Measurements from ENCODE around the gene GREB1L.

The GREB1L gene

DNA sequence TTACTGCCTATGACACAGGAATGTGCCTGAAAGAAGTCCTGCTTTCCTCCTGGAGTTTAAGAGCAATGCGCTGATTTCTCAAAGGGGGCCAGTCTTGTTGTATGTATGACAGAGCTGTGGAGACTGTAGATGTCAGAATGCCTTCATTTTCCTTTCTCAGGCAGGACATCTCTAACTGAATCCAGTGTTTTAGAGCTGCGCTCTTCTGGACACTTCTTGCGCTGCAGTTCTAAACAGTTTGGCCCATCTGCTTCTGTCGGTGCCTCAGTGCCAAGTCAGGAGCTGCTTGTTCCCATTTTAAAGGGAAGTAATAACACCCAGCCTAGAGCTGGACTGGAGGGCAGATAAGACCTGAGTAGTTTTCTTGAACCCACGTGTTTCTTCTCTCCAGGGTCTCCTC is 267.0 kb downstream of the GREB1L start:
- peaks cover 0 to 8% of the 10 kb centered on the region in 2 donors for H3K36me3 ChIP-seq (ENCODE audit: control insufficient read depth in 1 of 2, insufficient read depth in 2 of 2, low read length in 2 of 2)
- no peak overlapping the region for H3K4me3 ChIP-seq (ENCODE audit: low read depth in 1 of 2, low read length in 2 of 2)
- H3K4me1 ChIP-seq (ENCODE audit: control insufficient read depth in 1 of 2, insufficient read depth in 2 of 2, low read length in 2 of 2): no peaks in the 10 kb centered on the region
- no peak overlapping the region for H3K27ac ChIP-seq (ENCODE audit: low read depth, low read length)
- H3K9ac ChIP-seq (ENCODE audit: low read depth in 1 of 2, low read length in 2 of 2): no peak overlapping the region
- no peaks in the 10 kb centered on the region for H3K27me3 ChIP-seq (ENCODE audit: control insufficient read depth in 1 of 2, insufficient read depth in 2 of 2, low read length in 2 of 2)
- H3K9me3 ChIP-seq (ENCODE audit: control insufficient read depth in 1 of 2, low read length in 2 of 2): no peaks in the 10 kb centered on the region

DNA sequence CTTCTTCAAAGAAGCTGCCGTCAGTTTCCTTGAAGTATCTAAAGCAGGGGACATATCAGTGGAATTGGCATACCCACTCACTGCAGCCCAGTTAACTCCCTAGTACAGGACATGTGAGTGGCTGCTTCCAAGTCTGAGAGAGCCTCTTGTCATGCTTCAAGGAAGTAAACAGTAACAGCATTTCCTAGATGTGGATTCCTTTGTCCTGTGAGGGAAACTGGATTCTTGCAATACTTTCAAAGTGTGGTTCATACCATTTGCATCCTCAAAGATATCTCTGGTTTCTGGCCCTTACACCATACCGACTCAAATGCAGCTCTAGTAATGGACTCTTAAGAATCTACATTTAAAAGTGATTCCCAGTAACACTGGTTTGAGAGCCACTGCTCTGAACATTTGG is 271.3 kb downstream of the GREB1L start:
- Histone ChIP-seq H3K4me3 (ENCODE audit: low read depth in 1 of 2, low read length in 2 of 2) (no peak overlapping the region), H3K4me1 (ENCODE audit: control insufficient read depth in 1 of 2, insufficient read depth in 2 of 2, low read length in 2 of 2) (no peaks in the 10 kb centered on the region), H3K9ac (ENCODE audit: low read depth in 1 of 2, low read length in 2 of 2) (no peak overlapping the region), H3K27me3 (ENCODE audit: control insufficient read depth in 1 of 2, insufficient read depth in 2 of 2, low read length in 2 of 2) (no peaks in the 10 kb centered on the region), H3K36me3 (ENCODE audit: control insufficient read depth in 1 of 2, insufficient read depth in 2 of 2, low read length in 2 of 2) (peaks cover 0 to 8% of the 10 kb centered on the region in 2 donors), H3K9me3 (ENCODE audit: control insufficient read depth in 1 of 2, low read length in 2 of 2) (no peaks in the 10 kb centered on the region), H3K27ac (ENCODE audit: low read depth, low read length) (no peak overlapping the region)

DNA sequence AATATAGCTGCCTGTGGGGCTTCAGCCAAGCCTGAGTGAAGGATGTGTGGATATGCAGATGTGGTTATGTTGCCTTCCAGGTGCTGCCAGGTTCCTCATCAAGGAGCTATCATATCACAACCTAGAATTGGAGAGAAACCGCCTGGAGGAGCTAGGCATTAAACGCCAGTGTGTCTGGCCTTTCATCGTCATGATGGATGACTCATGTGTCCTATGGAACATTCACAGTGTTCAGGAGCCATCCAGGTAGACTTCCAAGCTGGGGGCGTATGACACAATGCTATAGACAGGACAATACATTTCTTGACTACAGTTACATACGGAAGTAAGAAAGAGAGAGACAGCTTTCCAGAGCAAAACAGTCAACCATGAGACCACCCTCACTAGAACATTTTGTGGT is 271.7 kb downstream of the GREB1L start:
- Histone ChIP-seq H3K4me3 (ENCODE audit: low read depth in 1 of 2, low read length in 2 of 2) (no peak overlapping the region), H3K36me3 (ENCODE audit: control insufficient read depth in 1 of 2, insufficient read depth in 2 of 2, low read length in 2 of 2) (peaks cover 0 to 8% of the 10 kb centered on the region in 2 donors), H3K9ac (ENCODE audit: low read depth in 1 of 2, low read length in 2 of 2) (no peak overlapping the region), H3K27me3 (ENCODE audit: control insufficient read depth in 1 of 2, insufficient read depth in 2 of 2, low read length in 2 of 2) (no peaks in the 10 kb centered on the region), H3K9me3 (ENCODE audit: control insufficient read depth in 1 of 2, low read length in 2 of 2) (no peaks in the 10 kb centered on the region), H3K4me1 (ENCODE audit: control insufficient read depth in 1 of 2, insufficient read depth in 2 of 2, low read length in 2 of 2) (no peaks in the 10 kb centered on the region), H3K27ac (ENCODE audit: low read depth, low read length) (no peak overlapping the region)

DNA sequence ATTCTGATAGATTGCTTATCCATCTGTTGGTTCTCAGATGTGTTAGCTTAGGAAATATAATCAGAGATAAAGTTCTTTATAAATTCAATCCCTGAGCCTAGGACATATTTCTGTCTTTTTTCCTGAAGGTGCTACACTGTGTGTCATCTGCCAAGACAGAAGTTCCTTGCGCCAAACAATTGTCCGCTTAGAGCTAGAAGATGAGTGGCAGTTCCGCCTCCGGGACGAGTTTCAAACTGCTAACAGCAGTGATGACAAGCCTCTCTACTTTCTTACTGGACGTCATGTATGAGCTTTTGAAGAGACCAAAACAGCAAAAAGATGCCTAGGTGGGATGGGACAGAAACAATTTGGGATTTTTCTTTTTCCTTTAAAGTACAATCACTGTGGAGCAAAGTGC is 280.5 kb downstream of the GREB1L start:
- no peak overlapping the region for H3K4me3 ChIP-seq (ENCODE audit: low read depth in 1 of 2, low read length in 2 of 2)
- no peaks in the 10 kb centered on the region for H3K4me1 ChIP-seq (ENCODE audit: control insufficient read depth in 1 of 2, insufficient read depth in 2 of 2, low read length in 2 of 2)
- H3K9me3 ChIP-seq (ENCODE audit: control insufficient read depth in 1 of 2, low read length in 2 of 2): no peaks in the 10 kb centered on the region
- peaks cover 17 to 18% of the 10 kb centered on the region in 2 donors for H3K36me3 ChIP-seq (ENCODE audit: control insufficient read depth in 1 of 2, insufficient read depth in 2 of 2, low read length in 2 of 2)
- H3K27me3 ChIP-seq (ENCODE audit: control insufficient read depth in 1 of 2, insufficient read depth in 2 of 2, low read length in 2 of 2): no peaks in the 10 kb centered on the region
- no peak overlapping the region for H3K27ac ChIP-seq (ENCODE audit: low read depth, low read length)
- H3K9ac ChIP-seq (ENCODE audit: low read depth in 1 of 2, low read length in 2 of 2): no peak overlapping the region

DNA sequence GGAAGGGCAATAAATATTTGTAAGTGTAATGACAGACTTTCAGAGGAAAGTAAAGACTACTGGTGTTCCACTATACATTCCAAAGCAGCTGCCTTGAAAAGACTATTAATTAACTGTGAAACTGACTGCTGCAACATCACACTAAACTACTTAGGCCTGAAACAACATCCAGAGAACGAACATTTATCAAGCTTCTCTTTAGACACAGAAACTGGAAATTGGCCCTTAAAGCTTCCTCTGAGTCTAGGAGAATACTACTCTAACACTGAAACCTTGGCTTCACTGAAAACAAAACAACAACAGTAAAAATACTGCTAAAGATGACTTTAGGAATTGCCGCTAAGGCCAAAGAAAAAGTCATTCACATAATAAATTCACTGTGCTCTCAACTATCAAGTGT is 283.9 kb downstream of the GREB1L start:
- Histone ChIP-seq H3K27ac (ENCODE audit: low read depth, low read length) (no peak overlapping the region), H3K36me3 (ENCODE audit: control insufficient read depth in 1 of 2, insufficient read depth in 2 of 2, low read length in 2 of 2) (peaks cover 18 to 28% of the 10 kb centered on the region in 2 donors), H3K4me3 (ENCODE audit: low read depth in 1 of 2, low read length in 2 of 2) (no peak overlapping the region), H3K27me3 (ENCODE audit: control insufficient read depth in 1 of 2, insufficient read depth in 2 of 2, low read length in 2 of 2) (no peaks in the 10 kb centered on the region), H3K9me3 (ENCODE audit: control insufficient read depth in 1 of 2, low read length in 2 of 2) (no peaks in the 10 kb centered on the region), H3K9ac (ENCODE audit: low read depth in 1 of 2, low read length in 2 of 2) (no peak overlapping the region), H3K4me1 (ENCODE audit: control insufficient read depth in 1 of 2, insufficient read depth in 2 of 2, low read length in 2 of 2) (no peaks in the 10 kb centered on the region)

DNA sequence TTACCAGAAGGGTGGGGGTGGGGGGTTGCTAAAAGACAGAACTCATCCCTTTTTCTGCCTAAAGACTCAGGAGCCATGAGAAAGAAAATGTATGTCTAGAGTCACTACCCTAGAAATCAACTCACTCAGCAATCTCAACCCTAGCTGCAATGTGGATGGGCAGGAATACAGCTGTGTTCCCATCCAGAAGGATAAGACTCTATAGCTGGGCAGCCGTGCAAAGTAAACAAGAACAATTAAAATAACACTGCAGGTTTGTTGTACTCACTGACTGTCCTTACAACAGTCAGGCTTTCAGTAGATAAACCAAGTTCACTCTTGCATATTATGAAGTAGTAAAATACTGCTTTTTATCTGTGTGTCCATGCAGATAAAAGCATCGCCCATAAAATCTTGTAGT is 284.4 kb downstream of the GREB1L start:
- peaks cover 18 to 33% of the 10 kb centered on the region in 2 donors for H3K36me3 ChIP-seq (ENCODE audit: control insufficient read depth in 1 of 2, insufficient read depth in 2 of 2, low read length in 2 of 2)
- H3K9me3 ChIP-seq (ENCODE audit: control insufficient read depth in 1 of 2, low read length in 2 of 2): no peaks in the 10 kb centered on the region
- no peak overlapping the region for H3K4me3 ChIP-seq (ENCODE audit: low read depth in 1 of 2, low read length in 2 of 2)
- H3K9ac ChIP-seq (ENCODE audit: low read depth in 1 of 2, low read length in 2 of 2): no peak overlapping the region
- H3K4me1 ChIP-seq (ENCODE audit: control insufficient read depth in 1 of 2, insufficient read depth in 2 of 2, low read length in 2 of 2): no peaks in the 10 kb centered on the region
- no peaks in the 10 kb centered on the region for H3K27me3 ChIP-seq (ENCODE audit: control insufficient read depth in 1 of 2, insufficient read depth in 2 of 2, low read length in 2 of 2)
- no peak overlapping the region for H3K27ac ChIP-seq (ENCODE audit: low read depth, low read length)

DNA sequence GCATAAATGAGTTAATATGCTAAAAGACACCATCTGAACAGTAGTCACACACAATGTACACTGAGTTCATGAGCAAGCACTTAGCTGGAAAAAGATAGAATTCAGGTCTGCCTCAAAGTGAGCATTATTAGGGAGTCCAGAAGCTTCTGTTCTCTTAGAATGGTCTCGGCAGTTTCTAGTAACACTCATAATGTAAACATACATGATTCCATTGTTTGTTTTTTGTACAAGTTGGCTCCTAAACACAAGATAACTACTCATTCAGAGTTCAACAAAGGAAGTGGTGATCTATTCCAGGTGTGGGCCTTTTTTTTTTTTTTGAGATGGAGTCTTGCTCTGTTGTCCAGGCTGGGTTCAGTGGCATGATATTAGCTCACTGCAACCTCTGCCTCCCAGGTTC is 292.3 kb downstream of the GREB1L start:
- H3K9me3 ChIP-seq (ENCODE audit: control insufficient read depth in 1 of 2, low read length in 2 of 2): no peaks in the 10 kb centered on the region
- no peak overlapping the region for H3K4me3 ChIP-seq (ENCODE audit: low read depth in 1 of 2, low read length in 2 of 2)
- no peaks in the 10 kb centered on the region for H3K4me1 ChIP-seq (ENCODE audit: control insufficient read depth in 1 of 2, insufficient read depth in 2 of 2, low read length in 2 of 2)
- no peaks in the 10 kb centered on the region for H3K27me3 ChIP-seq (ENCODE audit: control insufficient read depth in 1 of 2, insufficient read depth in 2 of 2, low read length in 2 of 2)
- no peak overlapping the region for H3K27ac ChIP-seq (ENCODE audit: low read depth, low read length)
- no peak overlapping the region for H3K9ac ChIP-seq (ENCODE audit: low read depth in 1 of 2, low read length in 2 of 2)
- H3K36me3 ChIP-seq (ENCODE audit: control insufficient read depth in 1 of 2, insufficient read depth in 2 of 2, low read length in 2 of 2): peaks cover 22 to 65% of the 10 kb centered on the region in 2 donors

DNA sequence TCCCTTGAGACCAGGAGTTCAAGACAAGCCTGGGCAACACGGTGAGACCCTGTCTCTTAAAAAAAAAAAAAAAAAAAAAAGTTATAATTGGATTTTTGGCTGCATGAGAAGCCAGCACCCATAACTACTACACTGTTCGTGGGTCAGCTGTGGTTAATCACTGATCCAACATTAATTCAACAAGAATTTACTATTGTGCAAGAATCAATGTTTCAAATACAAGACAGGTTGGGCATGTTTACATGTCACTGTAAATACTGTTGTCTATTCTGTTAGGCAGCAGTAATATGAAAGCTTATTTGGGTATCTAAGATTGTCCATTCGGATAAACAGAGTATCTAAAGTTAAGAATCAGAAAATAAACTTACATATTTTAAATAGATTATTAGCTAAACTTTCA is 296.2 kb downstream of the GREB1L start:
- Histone ChIP-seq H3K36me3 (ENCODE audit: control insufficient read depth in 1 of 2, insufficient read depth in 2 of 2, low read length in 2 of 2) (peaks cover 14 to 56% of the 10 kb centered on the region in 2 donors), H3K9ac (ENCODE audit: low read depth in 1 of 2, low read length in 2 of 2) (no peak overlapping the region), H3K4me3 (ENCODE audit: low read depth in 1 of 2, low read length in 2 of 2) (no peak overlapping the region), H3K9me3 (ENCODE audit: control insufficient read depth in 1 of 2, low read length in 2 of 2) (no peaks in the 10 kb centered on the region), H3K27ac (ENCODE audit: low read depth, low read length) (no peak overlapping the region), H3K27me3 (ENCODE audit: control insufficient read depth in 1 of 2, insufficient read depth in 2 of 2, low read length in 2 of 2) (no peaks in the 10 kb centered on the region), H3K4me1 (ENCODE audit: control insufficient read depth in 1 of 2, insufficient read depth in 2 of 2, low read length in 2 of 2) (no peaks in the 10 kb centered on the region)

DNA sequence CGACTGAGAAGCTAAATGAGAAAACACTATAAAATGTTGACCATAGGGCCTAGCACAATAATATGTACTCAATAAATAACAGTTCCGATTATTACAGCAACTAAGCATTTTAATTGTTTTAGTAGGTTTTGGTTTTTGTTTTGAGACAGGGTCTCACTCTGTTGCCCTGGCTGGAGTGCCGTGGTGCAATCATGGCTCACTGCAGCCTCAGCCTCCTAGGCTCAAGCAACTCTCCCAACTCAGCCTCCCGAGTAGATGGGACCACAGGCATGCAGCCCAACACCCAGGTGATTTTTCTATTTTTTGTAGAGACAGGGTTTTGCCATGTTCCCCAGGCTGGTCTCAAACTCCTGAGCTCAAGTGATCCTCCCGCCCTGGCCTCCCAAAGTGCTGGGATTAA is 304.4 kb downstream of the GREB1L start:
- H3K4me3 ChIP-seq (ENCODE audit: low read depth in 1 of 2, low read length in 2 of 2): no peak overlapping the region
- H3K27ac ChIP-seq (ENCODE audit: low read depth, low read length): no peak overlapping the region
- H3K4me1 ChIP-seq (ENCODE audit: control insufficient read depth in 1 of 2, insufficient read depth in 2 of 2, low read length in 2 of 2): peaks cover 0 to 7% of the 10 kb centered on the region in 2 donors
- H3K9ac ChIP-seq (ENCODE audit: low read depth in 1 of 2, low read length in 2 of 2): no peak overlapping the region
- no peaks in the 10 kb centered on the region for H3K9me3 ChIP-seq (ENCODE audit: control insufficient read depth in 1 of 2, low read length in 2 of 2)
- no peaks in the 10 kb centered on the region for H3K27me3 ChIP-seq (ENCODE audit: control insufficient read depth in 1 of 2, insufficient read depth in 2 of 2, low read length in 2 of 2)
- H3K36me3 ChIP-seq (ENCODE audit: control insufficient read depth in 1 of 2, insufficient read depth in 2 of 2, low read length in 2 of 2): peaks cover 10% of the 10 kb centered on the region in 2 donors

DNA sequence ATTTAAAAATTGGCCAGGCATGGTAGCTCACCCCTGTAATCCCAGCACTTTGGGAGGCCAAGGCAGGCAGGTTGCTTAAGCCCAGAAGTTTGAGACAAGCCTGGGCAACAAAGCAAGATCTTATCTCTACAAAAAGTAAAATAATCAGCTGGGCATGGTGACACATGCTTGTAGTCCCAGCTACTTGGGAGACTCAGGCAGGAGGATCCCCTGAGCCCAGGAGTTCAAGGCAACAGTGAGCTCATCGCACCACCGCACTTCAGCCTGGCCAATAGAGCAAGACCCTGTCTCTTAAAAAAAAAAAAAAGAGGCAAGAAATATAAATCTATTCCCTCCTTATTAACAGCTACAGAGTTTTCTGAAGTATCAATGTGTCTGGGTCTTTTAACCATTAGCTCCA is 306.6 kb downstream of the GREB1L start:
- Histone ChIP-seq H3K36me3 (ENCODE audit: control insufficient read depth in 1 of 2, insufficient read depth in 2 of 2, low read length in 2 of 2) (peaks cover 10% of the 10 kb centered on the region in 2 donors), H3K9ac (ENCODE audit: low read depth in 1 of 2, low read length in 2 of 2) (no peak overlapping the region), H3K4me1 (ENCODE audit: control insufficient read depth in 1 of 2, insufficient read depth in 2 of 2, low read length in 2 of 2) (peaks cover 0 to 7% of the 10 kb centered on the region in 2 donors), H3K27me3 (ENCODE audit: control insufficient read depth in 1 of 2, insufficient read depth in 2 of 2, low read length in 2 of 2) (no peaks in the 10 kb centered on the region), H3K27ac (ENCODE audit: low read depth, low read length) (no peak overlapping the region), H3K9me3 (ENCODE audit: control insufficient read depth in 1 of 2, low read length in 2 of 2) (no peaks in the 10 kb centered on the region), H3K4me3 (ENCODE audit: low read depth in 1 of 2, low read length in 2 of 2) (no peak overlapping the region)

DNA sequence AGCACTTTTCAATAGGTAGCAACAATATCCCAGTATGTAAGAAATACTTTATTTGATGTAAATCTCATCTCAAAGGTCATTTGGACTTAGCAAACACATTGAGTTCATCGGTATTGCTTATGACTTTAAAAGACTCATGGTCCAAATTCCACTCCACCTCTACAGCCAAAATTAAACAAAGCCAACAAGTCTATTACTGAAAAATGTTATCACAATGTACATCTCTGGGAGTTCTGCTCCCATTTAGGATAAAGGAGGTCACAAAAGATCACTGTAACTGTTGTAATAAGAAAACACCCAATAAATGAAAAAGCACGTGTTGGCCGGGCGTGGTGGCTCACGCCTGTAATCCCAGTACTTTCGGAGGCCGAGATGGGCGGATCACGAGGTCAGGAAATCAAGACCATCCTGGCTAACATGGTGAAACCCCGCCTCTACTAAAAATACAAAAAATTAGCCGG is 308.5 kb downstream of the GREB1L start:
- no peak overlapping the region for H3K4me3 ChIP-seq (ENCODE audit: low read depth in 1 of 2, low read length in 2 of 2)
- H3K4me1 ChIP-seq (ENCODE audit: control insufficient read depth in 1 of 2, insufficient read depth in 2 of 2, low read length in 2 of 2): peaks cover 0 to 7% of the 10 kb centered on the region in 2 donors
- H3K9ac ChIP-seq (ENCODE audit: low read depth in 1 of 2, low read length in 2 of 2): no peak overlapping the region
- no peaks in the 10 kb centered on the region for H3K9me3 ChIP-seq (ENCODE audit: control insufficient read depth in 1 of 2, low read length in 2 of 2)
- H3K27me3 ChIP-seq (ENCODE audit: control insufficient read depth in 1 of 2, insufficient read depth in 2 of 2, low read length in 2 of 2): no peaks in the 10 kb centered on the region
- no peak overlapping the region for H3K27ac ChIP-seq (ENCODE audit: low read depth, low read length)
- peaks cover 8 to 10% of the 10 kb centered on the region in 2 donors for H3K36me3 ChIP-seq (ENCODE audit: control insufficient read depth in 1 of 2, insufficient read depth in 2 of 2, low read length in 2 of 2)
